ENCODE data around the gene LRRIQ1.

DNA sequence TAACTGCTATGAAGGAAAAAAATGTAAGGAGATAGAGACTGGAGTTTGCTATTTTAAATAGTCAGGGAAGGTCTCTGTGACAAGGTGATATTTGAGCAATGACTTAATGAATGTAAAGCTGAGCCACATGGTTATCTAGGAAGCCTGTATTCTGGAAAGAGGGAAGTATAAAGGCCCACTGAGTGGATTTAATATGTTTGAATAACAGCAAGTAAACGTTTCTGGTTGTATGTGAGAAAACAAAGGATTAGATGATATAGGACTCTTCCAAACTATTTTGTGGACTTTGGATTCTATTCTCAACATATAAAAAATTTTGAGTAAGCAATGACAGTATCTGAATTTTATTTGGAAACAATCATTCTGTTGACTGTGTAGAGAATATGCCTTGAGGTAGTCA, 5.2 kb downstream of the LRRIQ1 start:
- TF ChIP-seq, protein P1, sequence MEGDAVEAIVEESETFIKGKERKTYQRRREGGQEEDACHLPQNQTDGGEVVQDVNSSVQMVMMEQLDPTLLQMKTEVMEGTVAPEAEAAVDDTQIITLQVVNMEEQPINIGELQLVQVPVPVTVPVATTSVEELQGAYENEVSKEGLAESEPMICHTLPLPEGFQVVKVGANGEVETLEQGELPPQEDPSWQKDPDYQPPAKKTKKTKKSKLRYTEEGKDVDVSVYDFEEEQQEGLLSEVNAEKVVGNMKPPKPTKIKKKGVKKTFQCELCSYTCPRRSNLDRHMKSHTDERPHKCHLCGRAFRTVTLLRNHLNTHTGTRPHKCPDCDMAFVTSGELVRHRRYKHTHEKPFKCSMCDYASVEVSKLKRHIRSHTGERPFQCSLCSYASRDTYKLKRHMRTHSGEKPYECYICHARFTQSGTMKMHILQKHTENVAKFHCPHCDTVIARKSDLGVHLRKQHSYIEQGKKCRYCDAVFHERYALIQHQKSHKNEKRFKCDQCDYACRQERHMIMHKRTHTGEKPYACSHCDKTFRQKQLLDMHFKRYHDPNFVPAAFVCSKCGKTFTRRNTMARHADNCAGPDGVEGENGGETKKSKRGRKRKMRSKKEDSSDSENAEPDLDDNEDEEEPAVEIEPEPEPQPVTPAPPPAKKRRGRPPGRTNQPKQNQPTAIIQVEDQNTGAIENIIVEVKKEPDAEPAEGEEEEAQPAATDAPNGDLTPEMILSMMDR (IDR thresholded peaks at IDR 0.05), result no peak
- TF ChIP-seq EZH2 (IDR thresholded peaks at IDR 0.05), result no peak
